Astrocyte (in vitro differentiated cells and primary cell): ENCODE measurements around the gene S100A14. TPM values are rescaled to one million over a fixed set of nuclear protein-coding genes. Genes with fewer than 3 reads are reported as not detected.

Experiments used
- DNase-seq: peaks from one replicate; pipeline ENCODE4 v3.0.0-alpha.2; 2010; ENCODE audit warnings: low read depth
- FAIRE-seq: peaks from 2 replicates; lab custom pipeline; 2011; peaks lifted over from hg19 to GRCh38; lab: Jason Lieb, UNC
- H2AFZ ChIP-seq: 2 replicates; pipeline ENCODE4 v1.6.0; 2012; ENCODE audit warnings: low read depth, low read length, inconsistent platforms
- H3K27ac ChIP-seq: 2 replicates; pipeline ENCODE4 v1.5.1; 2011; ENCODE audit warnings: low read depth, low read length, inconsistent platforms
- H3K27me3 ChIP-seq: 2 replicates; pipeline ENCODE4 v1.6.0; 2011; ENCODE audit warnings: low read length, inconsistent platforms; ENCODE audit not compliant: insufficient read depth
- H3K36me3 ChIP-seq: 2 replicates; pipeline ENCODE4 v1.5.1; 2011; ENCODE audit warnings: low read length, inconsistent platforms; ENCODE audit not compliant: insufficient read depth
- H3K4me1 ChIP-seq: 2 replicates; pipeline ENCODE4 v1.5.1; 2011; ENCODE audit warnings: low read length, inconsistent platforms; ENCODE audit not compliant: insufficient read depth
- H3K4me2 ChIP-seq: 2 replicates; pipeline ENCODE4 v1.6.0; 2012; ENCODE audit warnings: low read length, inconsistent platforms
- H3K4me3 ChIP-seq: 2 replicates; pipeline ENCODE4 v1.5.1; 2011; ENCODE audit warnings: low read depth, mild to moderate bottlenecking, low read length, inconsistent platforms; ENCODE audit not compliant: insufficient read depth
- H3K79me2 ChIP-seq: 2 replicates; pipeline ENCODE4 v1.6.0; 2012; ENCODE audit warnings: mild to moderate bottlenecking, low read length, inconsistent platforms; ENCODE audit not compliant: insufficient read depth
- H3K9ac ChIP-seq: 2 replicates; pipeline ENCODE4 v1.6.0; 2012; ENCODE audit warnings: mild to moderate bottlenecking, low read length, inconsistent platforms
- H3K9me3 ChIP-seq: 2 replicates; pipeline ENCODE4 v1.5.1; 2012; ENCODE audit warnings: low read depth, mild to moderate bottlenecking, low read length, inconsistent platforms; ENCODE audit not compliant: insufficient read depth
- H4K20me1 ChIP-seq: 2 replicates; pipeline ENCODE4 v1.6.0; 2012; ENCODE audit warnings: low read length, inconsistent platforms; ENCODE audit not compliant: insufficient read depth
- H3K27ac Mint-ChIP-seq: one replicate; pipeline ENCODE4 v1.8.0; 2021; ENCODE audit warnings: mild to moderate bottlenecking, mixed read lengths; ENCODE audit not compliant: unreplicated experiment
- H3K27me3 Mint-ChIP-seq: one replicate; pipeline ENCODE4 v1.8.0; 2021; ENCODE audit warnings: low read depth, mixed read lengths; ENCODE audit not compliant: unreplicated experiment
- H3K36me3 Mint-ChIP-seq: one replicate; pipeline ENCODE4 v1.8.0; 2021; ENCODE audit warnings: low read depth, mixed read lengths; ENCODE audit not compliant: unreplicated experiment
- H3K4me1 Mint-ChIP-seq: one replicate; pipeline ENCODE4 v1.8.0; 2021; ENCODE audit warnings: low read depth, mixed read lengths; ENCODE audit not compliant: unreplicated experiment
- H3K4me3 Mint-ChIP-seq: one replicate; pipeline ENCODE4 v1.8.0; 2021; ENCODE audit warnings: mild to moderate bottlenecking, moderate library complexity, mixed read lengths; ENCODE audit not compliant: unreplicated experiment
- H3K9me3 Mint-ChIP-seq: one replicate; pipeline ENCODE4 v1.8.0; 2021; ENCODE audit warnings: mild to moderate bottlenecking, mixed read lengths; ENCODE audit not compliant: unreplicated experiment
- CTCF ChIP-seq: IDR thresholded peaks from 2 replicates; pipeline ENCODE4 v1.5.1; 2011; ENCODE audit warnings: low read depth, mild to moderate bottlenecking, inconsistent platforms, low read length, moderate library complexity; ENCODE audit not compliant: insufficient read depth
- EZH2 ChIP-seq: IDR thresholded peaks from 2 replicates; pipeline ENCODE4 v1.6.1; 2012; ENCODE audit warnings: mild to moderate bottlenecking, low read length, inconsistent platforms; ENCODE audit not compliant: insufficient read depth
- total RNA-seq: library from RNA; stranded (reverse); gene quantifications from 2 replicates; pipeline ENCODE4 v1.2.1, GENCODE V29; 2021

The S100A14 gene
- total RNA-seq, 1 donor from 2014 or later = 0.57 TPM

- no peak for FAIRE-seq
- peak overlapping the region; percentile 97 for H3K4me3 Mint-ChIP-seq
- no peaks in the 10 kb centered on the region for H3K27me3 ChIP-seq
- H3K4me1 Mint-ChIP-seq = peaks cover 14% of the 10 kb centered on the region
- no peak for TF ChIP-seq EZH2
- TF ChIP-seq CTCF = no peak
- H3K9me3 ChIP-seq = no peaks in the 10 kb centered on the region
- peaks cover 19% of the 10 kb centered on the region for H3K36me3 ChIP-seq
- H3K4me3 ChIP-seq = peak overlapping the region; percentile 93
- H4K20me1 ChIP-seq = peaks cover 30% of the 10 kb centered on the region
- peaks cover 2% of the 10 kb centered on the region for H3K9me3 Mint-ChIP-seq
- peak overlapping the region; percentile 100 for H3K9ac ChIP-seq
- peaks cover 9% of the 10 kb centered on the region for H3K4me1 ChIP-seq
- peaks cover 40% of the 10 kb centered on the region for H3K79me2 ChIP-seq
- H3K4me2 ChIP-seq = peak overlapping the region; percentile 94
- H3K27ac Mint-ChIP-seq = peak overlapping the region; percentile 98
- H3K27ac ChIP-seq = peak overlapping the region; percentile 100
- peaks cover 9% of the 10 kb centered on the region for H3K36me3 Mint-ChIP-seq
- H2AFZ ChIP-seq = no peak overlapping the region
- no peak for DNase-seq
- no peaks in the 10 kb centered on the region for H3K27me3 Mint-ChIP-seq
Observed at GRCh38 chr1:153633161-153633753, 17.1 kb upstream of the S100A14 start.

DNA sequence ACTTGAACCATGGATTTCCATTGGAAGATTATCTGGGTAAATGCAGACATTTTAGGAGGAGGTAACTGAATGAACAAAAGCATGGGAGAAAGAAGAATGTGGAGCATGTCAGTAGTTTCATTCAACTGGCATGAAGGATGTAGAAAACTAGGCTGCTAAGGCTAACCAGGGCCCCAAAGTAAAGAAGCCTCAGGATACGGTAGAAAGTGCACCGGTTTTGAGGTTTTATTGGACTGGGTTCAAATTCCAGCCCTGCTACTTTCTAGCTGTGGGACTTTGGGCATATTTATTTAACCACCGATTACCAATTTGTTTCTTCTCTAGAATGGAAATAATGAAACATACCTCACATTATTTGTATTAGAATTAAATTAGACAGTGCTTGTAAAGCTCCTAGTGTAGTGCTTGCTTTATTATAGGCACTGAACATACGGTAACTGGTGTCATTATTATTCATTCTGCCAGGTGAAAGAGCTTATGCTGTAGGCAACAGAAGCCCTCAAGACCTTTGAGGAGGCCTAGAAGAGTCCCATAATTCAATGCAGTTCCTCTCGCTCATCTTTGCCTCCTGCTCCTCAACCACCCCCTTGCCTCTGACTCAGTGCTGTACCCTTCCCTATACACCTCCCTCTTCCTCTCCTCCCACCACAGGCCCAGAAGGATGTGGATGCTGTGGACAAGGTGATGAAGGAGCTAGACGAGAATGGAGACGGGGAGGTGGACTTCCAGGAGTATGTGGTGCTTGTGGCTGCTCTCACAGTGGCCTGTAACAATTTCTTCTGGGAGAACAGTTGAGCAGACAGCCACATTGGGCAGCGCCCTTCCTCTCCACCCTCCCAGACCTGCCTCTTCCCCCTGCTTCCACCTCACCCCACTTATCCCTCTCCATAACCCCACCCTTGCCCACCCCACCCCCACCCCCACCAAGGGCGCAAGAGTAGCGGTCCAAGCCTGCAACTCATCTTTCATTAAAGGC lies 15.2 kb upstream of the S100A14 start:
- Histone ChIP-seq H3K4me3 (no peak overlapping the region), H3K27ac (no peak overlapping the region), H3K4me2 (no peak overlapping the region), H2AFZ (no peak overlapping the region), H3K9ac (no peak overlapping the region), H3K9me3 (no peaks in the 10 kb centered on the region), H3K27me3 (no peaks in the 10 kb centered on the region), H4K20me1 (peaks cover 15% of the 10 kb centered on the region), H3K36me3 (peaks cover 1% of the 10 kb centered on the region), H3K4me1 (peaks cover 23% of the 10 kb centered on the region), H3K79me2 (peaks cover 29% of the 10 kb centered on the region)
- peaks cover 3% of the 10 kb centered on the region for H3K36me3 Mint-ChIP-seq
- H3K4me3 Mint-ChIP-seq = no peak overlapping the region
- H3K4me1 Mint-ChIP-seq = peaks cover 28% of the 10 kb centered on the region
- FAIRE-seq (no peak), DNase-seq (peak; percentile 34)
- H3K27ac Mint-ChIP-seq = peak overlapping the region; percentile 55
- H3K27me3 Mint-ChIP-seq = no peaks in the 10 kb centered on the region
- TF ChIP-seq EZH2 (no peak), CTCF (no peak)
- H3K9me3 Mint-ChIP-seq = no peaks in the 10 kb centered on the region
